Psoas muscle (tissue), 8 donors: Measurements from ENCODE around the gene DHRS3. TPM values are rescaled to one million over a fixed set of nuclear protein-coding genes. Genes with fewer than 3 reads are reported as not detected.
A peak's percentile ranks its signal among the peaks of the same experiment; 100 is the strongest.

Source experiments
- ATAC-seq, 4 donors: fragments of 200-7000 bp; cut with Tn5 transposase; one replicate each; pipeline ENCODE4 v1.9.1; 2020; ENCODE audit warnings: moderate library complexity in 3 of 4, mild to moderate bottlenecking in 2 of 4
- DNase-seq, 2 donors: peaks; one replicate each; pipeline ENCODE4 v3.0.0-alpha.2; 2020
- H3K27ac ChIP-seq: fragments of 200-600 bp; one replicate; pipeline ENCODE4 v1.8.0; 2022
- H3K27me3 ChIP-seq, 3 donors: fragments of 200-600 bp in 1 of 3; one replicate each; pipeline versions ENCODE4 v1.6.1 to v1.8.0; 2013 to 2022; ENCODE audit warnings: low read length in 2 of 3, mild to moderate bottlenecking in 2 of 3, moderate library complexity in 1 of 3; ENCODE audit not compliant: insufficient read depth in 3 of 3
- H3K36me3 ChIP-seq, 2 donors: fragments of 200-600 bp in 1 of 2; one replicate each; pipeline versions ENCODE4 v1.6.1 to v1.8.0; 2013 to 2022; ENCODE audit warnings: low read depth in 1 of 2, mild to moderate bottlenecking in 1 of 2, moderate library complexity in 1 of 2; ENCODE audit not compliant: insufficient read depth in 1 of 2
- H3K4me1 ChIP-seq: fragments of 200-600 bp; one replicate; pipeline ENCODE4 v1.8.0; 2022
- H3K4me3 ChIP-seq: fragments of 200-600 bp; one replicate; pipeline ENCODE4 v1.8.0; 2022; ENCODE audit warnings: mild to moderate bottlenecking
- H3K9me3 ChIP-seq: fragments of 200-600 bp; one replicate; pipeline ENCODE4 v1.8.0; 2022
- CTCF ChIP-seq: fragments of 200-600 bp; IDR thresholded peaks from one replicate; pipeline ENCODE4 v1.8.0; 2022; ENCODE audit warnings: antibody characterized with exemption
- WGBS, 3 donors: extraction: QIAGEN DNeasy Blood & Tissue Kit; methylation state at CpG; one replicate each; pipeline versions ENCODE4 v1.1.6 to v1.1.7; 2013; 5-methylcytosine and 5-hydroxymethylcytosine counted together
- intact Hi-C, 2 donors: fragments of 100-400 bp; cut with DNase I; formaldehyde crosslinking; loops; one replicate each; pipeline versions ENCODE4 v1.11.0 to v1.14.2; 2022
- polyA plus RNA-seq, 3 donors: library from polyadenylated mRNA; stranded (reverse); fragments of 200-250 nt; gene quantifications; one replicate each; pipeline ENCODE4 v1.2.3, GENCODE V29; 2013
- total RNA-seq, 4 donors: library from RNA; stranded (reverse); fragmentation: NEBNext Ultra II Directional in 2 of 4; extraction: Animal tissue kit (Norgen Biotek cat#: 25700) in 2 of 4; gene quantifications; one replicate each; pipeline versions ENCODE4 v1.2.1 to v1.2.4, GENCODE V29; 2021 to 2023
- donor health status: healthy with polysubstance abuse.
- donor health status: DM: no; HTN: no; CAD: no; lungs with moderate emphysema.
- donor health status: Bipolar disorder and iron deficiency.
- donor health status: healthy.
- donor health status: DM: yes; HTN: yes; CAD: no.
- donor health status: DM: no; HTN: no; CAD: no.
- donor health status: DM: no; HTN: no; CAD: no.
- donor health status: DM: yes; HTN: yes; CAD: no.

DHRS3 gene
- total and polyA plus RNA-seq, 7 donors = 21.7 to 78.7 (median 41.2) TPM

DNA sequence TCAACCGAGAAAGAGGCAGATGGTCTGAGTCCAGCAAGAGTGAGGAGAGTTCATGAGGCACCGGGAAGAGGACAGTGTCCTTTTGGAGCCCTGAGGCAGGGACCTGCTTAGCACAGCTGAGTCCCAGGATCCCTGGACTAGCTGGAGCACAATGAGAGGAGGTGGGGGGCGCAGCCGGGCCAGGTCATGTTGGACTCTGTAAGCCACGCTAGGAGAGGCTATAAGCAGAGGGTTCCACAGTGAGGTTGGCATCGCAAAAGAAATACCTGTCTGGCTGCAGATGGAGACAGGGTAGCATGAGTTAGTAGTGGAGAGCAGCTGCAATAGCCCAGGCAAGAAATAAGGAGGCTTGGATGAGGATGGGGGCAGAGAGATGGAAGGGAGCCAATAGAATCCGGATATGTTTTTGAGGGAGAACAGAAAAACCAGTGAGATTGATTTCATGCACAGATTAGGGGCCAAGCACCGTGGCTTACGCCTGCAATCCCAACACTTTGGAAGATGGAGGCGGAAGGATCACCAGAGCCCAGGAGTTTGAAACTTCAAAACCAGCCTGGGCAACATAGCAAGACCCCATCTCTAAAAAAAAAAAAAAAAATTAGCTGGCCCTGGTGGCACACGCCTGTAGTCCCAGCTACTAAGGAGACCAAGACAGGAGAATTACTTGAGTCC lies 98.2 kb downstream of the DHRS3 start:
- ATAC-seq (peak in 1 of 4 donors; percentile 25), DNase-seq (no peak)
- peak overlapping the region; percentile 7 for H3K27ac ChIP-seq
- 53 to 63% (median 57%) methylated on average over 11 of the region's 11 CpGs for WGBS, 3 donors
- peaks cover 14% of the 10 kb centered on the region for H3K4me1 ChIP-seq
- no peaks in the 10 kb centered on the region for H3K36me3 ChIP-seq
- H3K9me3 ChIP-seq = no peaks in the 10 kb centered on the region
- no peaks in the 10 kb centered on the region for H3K27me3 ChIP-seq
- H3K4me3 ChIP-seq = no peak overlapping the region
- no peak for TF ChIP-seq CTCF
- intact Hi-C loops = no loop called here

GRCh38 chr1:12518931-12519692 lies 98.9 kb downstream of the DHRS3 start:
- Histone ChIP-seq H3K27ac (peak overlapping the region; percentile 7), H3K36me3 (no peaks in the 10 kb centered on the region), H3K9me3 (no peaks in the 10 kb centered on the region), H3K27me3 (no peaks in the 10 kb centered on the region), H3K4me3 (no peak overlapping the region), H3K4me1 (peaks cover 14% of the 10 kb centered on the region)
- TF ChIP-seq CTCF = no peak
- intact Hi-C loops = no loop called here
- ATAC-seq (peak; percentile 54 to 87 (median 78)), DNase-seq (peak; percentile 87 to 90)
- 14 to 21% (median 17%) methylated on average over 21 of the region's 21 CpGs for WGBS, 3 donors

Other genes with a start within 250 kb of the DHRS3 start
- not detected for gene AADACL4, start 25.9 kb upstream of the DHRS3 start, total RNA-seq
- gene AADACL4, start 25.9 kb upstream of the DHRS3 start, polyA plus RNA-seq = not detected
- gene AADACL3, start 97.9 kb upstream of the DHRS3 start, total RNA-seq = not detected
- gene AADACL3, start 97.9 kb upstream of the DHRS3 start, polyA plus RNA-seq = not detected
- not detected for gene CFAP107, start 128.0 kb upstream of the DHRS3 start, total RNA-seq
- under 1 TPM in 1 of 3 donors, not detected in 2; 0.04 TPM for gene CFAP107, start 128.0 kb upstream of the DHRS3 start, polyA plus RNA-seq
- not detected for gene PRAMEF12, start 155.5 kb upstream of the DHRS3 start, total RNA-seq
- not detected for gene PRAMEF12, start 155.5 kb upstream of the DHRS3 start, polyA plus RNA-seq
- gene PRAMEF1, start 173.2 kb upstream of the DHRS3 start, total RNA-seq = not detected
- not detected for gene PRAMEF1, start 173.2 kb upstream of the DHRS3 start, polyA plus RNA-seq
- gene PRAMEF11, start 213.2 kb upstream of the DHRS3 start, total RNA-seq = not detected
- not detected for gene PRAMEF11, start 213.2 kb upstream of the DHRS3 start, polyA plus RNA-seq
- gene HNRNPCL1, start 230.5 kb upstream of the DHRS3 start, total RNA-seq = not detected
- not detected for gene HNRNPCL1, start 230.5 kb upstream of the DHRS3 start, polyA plus RNA-seq
- gene PRAMEF2, start 238.9 kb upstream of the DHRS3 start, total RNA-seq = not detected
- not detected for gene PRAMEF2, start 238.9 kb upstream of the DHRS3 start, polyA plus RNA-seq